ENCODE results near the gene SEMA3B. TPM values are rescaled to one million over a fixed set of nuclear protein-coding genes. Genes with fewer than 3 reads are reported as not detected.

The SEMA3B gene
- total RNA-seq, 1 donor = 23.3 TPM

DNA sequence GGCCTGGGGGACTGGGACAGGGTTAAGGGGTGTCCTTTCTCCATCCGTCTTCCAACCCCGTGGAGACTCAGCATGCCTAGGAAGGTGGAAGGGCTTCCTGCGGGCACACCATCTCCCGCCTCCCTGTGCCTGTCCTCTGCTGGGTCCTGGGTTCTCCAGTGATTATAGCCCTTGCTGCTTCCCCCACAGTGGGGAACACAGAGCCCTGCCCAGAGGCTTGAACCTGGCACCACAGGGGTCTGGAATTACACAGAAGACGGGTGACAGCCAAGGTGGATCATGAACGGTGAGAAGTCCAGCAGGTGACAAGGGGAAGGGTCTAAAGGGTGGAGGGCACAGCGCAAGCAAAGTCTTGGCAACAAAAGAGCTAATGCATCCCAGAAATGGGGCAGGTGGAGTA is 6.2 kb upstream of the SEMA3B start:
- TF ChIP-seq, protein P1, sequence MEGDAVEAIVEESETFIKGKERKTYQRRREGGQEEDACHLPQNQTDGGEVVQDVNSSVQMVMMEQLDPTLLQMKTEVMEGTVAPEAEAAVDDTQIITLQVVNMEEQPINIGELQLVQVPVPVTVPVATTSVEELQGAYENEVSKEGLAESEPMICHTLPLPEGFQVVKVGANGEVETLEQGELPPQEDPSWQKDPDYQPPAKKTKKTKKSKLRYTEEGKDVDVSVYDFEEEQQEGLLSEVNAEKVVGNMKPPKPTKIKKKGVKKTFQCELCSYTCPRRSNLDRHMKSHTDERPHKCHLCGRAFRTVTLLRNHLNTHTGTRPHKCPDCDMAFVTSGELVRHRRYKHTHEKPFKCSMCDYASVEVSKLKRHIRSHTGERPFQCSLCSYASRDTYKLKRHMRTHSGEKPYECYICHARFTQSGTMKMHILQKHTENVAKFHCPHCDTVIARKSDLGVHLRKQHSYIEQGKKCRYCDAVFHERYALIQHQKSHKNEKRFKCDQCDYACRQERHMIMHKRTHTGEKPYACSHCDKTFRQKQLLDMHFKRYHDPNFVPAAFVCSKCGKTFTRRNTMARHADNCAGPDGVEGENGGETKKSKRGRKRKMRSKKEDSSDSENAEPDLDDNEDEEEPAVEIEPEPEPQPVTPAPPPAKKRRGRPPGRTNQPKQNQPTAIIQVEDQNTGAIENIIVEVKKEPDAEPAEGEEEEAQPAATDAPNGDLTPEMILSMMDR (IDR thresholded peaks at IDR 0.05; ENCODE audit: insufficient read depth, low read depth, low read length) = no peak
- no peak overlapping the region for H3K4me3 ChIP-seq (ENCODE audit: low read depth, low read length)
- no peak for DNase-seq (ENCODE audit: low read depth)

DNA sequence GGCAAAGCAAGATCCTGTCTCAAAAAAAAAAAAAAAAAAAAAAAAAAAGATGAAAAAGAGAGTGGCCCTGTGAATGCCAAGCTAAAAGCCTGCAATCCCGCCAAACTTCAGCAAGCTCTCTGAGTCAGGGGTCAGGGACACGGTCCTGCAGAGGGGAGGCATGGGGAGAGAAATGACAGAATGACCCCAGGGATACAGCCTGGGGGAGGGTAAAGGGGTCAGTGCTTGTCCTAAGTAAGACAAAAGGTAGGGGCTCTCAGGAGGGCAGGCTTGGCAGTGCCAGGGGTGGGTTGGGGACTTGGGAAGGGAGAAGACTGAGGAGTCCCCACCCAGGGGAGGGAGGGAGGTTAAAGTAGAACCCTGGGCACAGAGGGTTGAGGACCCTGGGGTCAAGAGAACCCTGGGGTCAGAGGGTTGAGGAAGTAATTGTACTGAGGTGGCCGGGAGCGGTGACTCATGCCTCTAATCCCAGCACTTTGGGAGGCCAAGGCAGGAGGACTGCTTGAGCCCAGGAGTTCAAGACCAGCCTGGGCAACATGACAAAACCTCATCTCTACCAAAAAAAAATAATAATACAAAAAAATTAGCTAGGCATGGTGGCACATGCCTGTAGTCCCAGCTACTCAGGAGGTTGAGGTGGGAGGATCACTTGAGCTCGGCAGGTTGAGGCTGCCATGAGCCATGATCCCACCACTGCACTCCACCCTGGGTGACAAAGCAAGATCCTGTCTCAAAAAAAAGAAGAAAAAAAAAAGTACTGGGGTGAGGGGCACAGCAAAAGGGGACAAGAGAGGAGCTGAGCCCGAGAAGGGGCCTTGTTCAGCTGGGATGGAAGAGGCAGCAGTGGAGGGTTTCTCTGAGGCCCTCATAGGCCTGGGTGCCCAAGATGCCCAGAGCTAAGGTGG is 5.2 kb upstream of the SEMA3B start:
- H3K4me3 ChIP-seq (ENCODE audit: low read depth, low read length) = no peak overlapping the region
- no peak for DNase-seq (ENCODE audit: low read depth)
- TF ChIP-seq, protein P1 (IDR thresholded peaks at IDR 0.05; ENCODE audit: insufficient read depth, low read depth, low read length) = no peak

DNA sequence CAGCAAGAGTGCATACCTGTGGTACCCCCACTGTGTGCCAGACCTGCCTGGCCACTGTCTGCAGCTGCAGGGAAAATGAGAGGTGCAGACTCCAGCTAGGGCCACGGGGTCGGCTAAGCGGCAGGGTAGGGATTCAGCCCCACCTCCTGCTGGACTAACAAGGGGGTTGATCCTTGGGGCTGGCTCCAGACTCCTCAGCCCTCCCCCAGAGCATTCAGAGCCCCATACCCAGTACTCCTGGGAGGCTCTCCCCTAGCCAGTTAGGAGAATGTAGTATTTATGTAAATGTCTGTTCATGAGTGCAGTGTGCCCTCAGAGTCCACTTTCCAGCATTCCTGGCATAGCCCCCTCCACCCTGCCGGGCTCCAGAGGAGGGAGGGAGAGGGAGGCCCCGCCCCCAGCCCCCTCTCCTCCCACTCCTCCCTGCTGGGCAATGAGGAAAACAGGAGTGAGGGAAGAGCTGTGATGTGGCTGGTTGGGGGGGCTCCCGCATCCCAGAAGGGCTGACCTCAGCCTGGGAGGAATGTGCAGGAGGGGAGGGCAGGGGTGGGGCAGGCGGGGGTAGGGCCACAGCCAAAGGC is 4.5 kb upstream of the SEMA3B start:
- DNase-seq (ENCODE audit: low read depth) = peak; percentile 94
- no peak overlapping the region for H3K4me3 ChIP-seq (ENCODE audit: low read depth, low read length)
- TF ChIP-seq, protein P1 (IDR thresholded peaks at IDR 0.05; ENCODE audit: insufficient read depth, low read depth, low read length) = no peak

DNA sequence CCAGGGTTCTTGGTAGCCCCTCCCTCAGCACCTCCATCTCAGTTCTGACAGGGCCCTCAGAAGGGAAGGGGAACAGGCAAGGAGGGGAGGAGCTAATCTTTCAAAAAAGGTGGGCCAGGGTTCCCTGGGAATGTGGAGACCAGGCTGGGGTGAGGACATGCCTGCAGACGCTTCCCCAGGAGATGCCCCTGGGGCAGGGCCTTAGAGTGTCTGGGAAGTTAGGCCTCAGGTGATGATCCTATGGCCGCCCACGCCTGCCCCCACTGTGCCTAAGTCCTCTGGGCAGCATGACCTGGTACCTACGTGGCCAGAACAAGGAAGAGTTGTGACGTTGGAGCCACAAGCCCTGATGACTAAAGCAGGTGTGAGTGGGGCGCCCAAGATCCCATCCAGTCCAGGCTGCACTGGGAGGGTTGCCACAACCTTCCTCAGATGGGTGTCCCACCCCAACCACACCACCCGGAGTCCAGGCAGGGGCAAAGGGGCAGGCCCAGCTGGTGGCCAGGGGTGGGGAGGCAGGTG is 3.9 kb upstream of the SEMA3B start:
- no peak for DNase-seq (ENCODE audit: low read depth)
- TF ChIP-seq, protein P1 (IDR thresholded peaks at IDR 0.05; ENCODE audit: insufficient read depth, low read depth, low read length) = no peak
- no peak overlapping the region for H3K4me3 ChIP-seq (ENCODE audit: low read depth, low read length)

DNA sequence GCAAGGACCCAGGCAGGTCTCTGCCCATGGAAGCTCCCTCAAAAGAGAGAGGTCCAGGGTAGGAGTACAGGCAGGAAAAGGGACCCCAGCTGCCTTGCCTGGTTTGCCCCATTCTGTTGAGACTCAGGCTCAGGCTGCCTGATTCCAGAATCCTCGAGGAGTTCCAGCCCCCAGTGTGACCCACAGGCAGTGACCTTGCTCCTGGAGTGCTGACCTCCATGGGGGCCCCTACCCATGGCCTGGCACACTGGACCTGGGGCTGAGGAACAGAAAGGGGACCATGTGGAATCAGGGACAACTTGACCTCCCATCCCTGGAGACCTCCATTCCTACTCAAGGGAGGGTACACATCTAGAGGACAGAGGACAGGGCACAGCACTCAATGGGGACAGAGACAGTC is 3.4 kb upstream of the SEMA3B start:
- no peak overlapping the region for H3K4me3 ChIP-seq (ENCODE audit: low read depth, low read length)

DNA sequence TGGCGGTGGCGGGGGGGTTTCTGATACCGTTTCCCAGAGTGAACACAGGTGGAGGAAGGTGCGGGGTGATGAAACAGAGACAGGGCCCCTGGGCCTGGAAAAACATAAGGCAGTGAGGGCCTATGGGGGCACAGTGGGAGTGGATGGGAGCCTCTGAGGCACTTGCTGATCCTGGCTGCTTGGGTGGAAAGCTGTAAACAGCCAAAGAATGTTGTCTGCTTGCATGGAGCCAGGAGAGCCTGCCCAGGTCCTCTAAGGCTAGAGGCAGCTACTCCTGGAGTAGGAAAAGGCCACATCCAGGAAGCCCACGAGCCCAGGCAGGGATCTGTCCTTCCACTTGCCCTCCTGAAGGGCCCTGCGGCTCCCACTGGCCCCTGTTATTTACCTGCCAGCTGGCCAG is 2.9 kb upstream of the SEMA3B start:
- DNase-seq (ENCODE audit: low read depth) = no peak
- H3K4me3 ChIP-seq (ENCODE audit: low read depth, low read length) = no peak overlapping the region
- TF ChIP-seq, protein P1 (IDR thresholded peaks at IDR 0.05; ENCODE audit: insufficient read depth, low read depth, low read length) = no peak

More for the DNA sequence above, 3.4 kb upstream of the SEMA3B start:
- TF ChIP-seq, protein P1 (IDR thresholded peaks at IDR 0.05; ENCODE audit: insufficient read depth, low read depth, low read length) = no peak
- DNase-seq (ENCODE audit: low read depth) = no peak

Measured in fibroblast of villous mesenchyme (primary cell).